H1 (cell line): Measurements from ENCODE around the gene MUC5B. TPM values are rescaled to one million over a fixed set of nuclear protein-coding genes. Genes with fewer than 3 reads are reported as not detected.

Experiments used
- CTCF ChIA-PET: fragments of 300-600 bp; sonication (Branson Sonifier 250); formaldehyde crosslinking; loops from one replicate; lab custom pipeline; 2021; ENCODE audit not compliant: partially characterized antibody; lab: Charles Lee
- POLR2A ChIA-PET: fragments of 300-600 bp; sonication (Branson Sonifier 250); formaldehyde crosslinking; loops from one replicate; lab custom pipeline; 2021; ENCODE audit warnings: inconsistent platforms; ENCODE audit not compliant: partially characterized antibody; lab: Charles Lee
- DNase-seq, 2 experiments: peaks; one replicate each; pipeline versions ENCODE4 v3.0.0 to v3.0.0-alpha.2; 2010 to 2022; ENCODE audit warnings: low spot score in 2 of 2, low read depth in 1 of 2, mixed read lengths in 1 of 2
- FAIRE-seq: peaks from 2 replicates; lab custom pipeline; 2011; peaks lifted over from hg19 to GRCh38; lab: Jason Lieb, UNC
- H2AFZ ChIP-seq: 2 replicates; pipeline ENCODE4 v1.8.1; 2012; ENCODE audit warnings: low read length, inconsistent platforms
- H2AK5ac ChIP-seq: 2 replicates; pipeline ENCODE4 v1.6.1; 2013; ENCODE audit warnings: low read depth, low read length
- H2BK120ac ChIP-seq: replicated peaks from 2 replicates; pipeline ENCODE3; 2013; ENCODE audit warnings: low read depth, low read length, inconsistent platforms
- H2BK12ac ChIP-seq: 2 replicates; pipeline ENCODE4 v1.6.1; 2013; ENCODE audit warnings: low read depth, low read length
- H2BK15ac ChIP-seq: 2 replicates; pipeline ENCODE4 v1.6.1; 2013; ENCODE audit warnings: low read length
- H2BK20ac ChIP-seq: 2 replicates; pipeline ENCODE4 v1.6.1; 2013; ENCODE audit warnings: low read length
- H2BK5ac ChIP-seq: 2 replicates; pipeline ENCODE4 v1.6.1; 2013; ENCODE audit warnings: low read depth, low read length
- H3K14ac ChIP-seq: 2 replicates; pipeline ENCODE4 v1.6.1; 2013; ENCODE audit warnings: inconsistent platforms; ENCODE audit not compliant: insufficient read length
- H3K18ac ChIP-seq: 2 replicates; pipeline ENCODE4 v1.6.1; 2013; ENCODE audit warnings: low read length; ENCODE audit errors: extremely low read depth
- H3K23ac ChIP-seq: 2 replicates; pipeline ENCODE4 v1.6.1; 2013; ENCODE audit warnings: inconsistent platforms; ENCODE audit not compliant: insufficient read length
- H3K23me2 ChIP-seq: 2 replicates; pipeline ENCODE4 v1.6.1; 2013; ENCODE audit warnings: low read depth, low read length
- H3K27ac ChIP-seq: 2 replicates; pipeline ENCODE4 v1.6.1; 2011; ENCODE audit warnings: low read depth, low read length, inconsistent platforms
- H3K27me3 ChIP-seq, 4 experiments: replicated peaks in 1 of 4; 1 replicate in 1 of 4; 2 replicates in 3 of 4; pipeline versions ENCODE4 v1.6.1 to v1.8.1; 2011 to 2013; ENCODE audit warnings: low read length in 3 of 4, mild to moderate bottlenecking in 3 of 4, inconsistent platforms in 2 of 4, mixed read lengths in 2 of 4, moderate library complexity in 1 of 4; ENCODE audit not compliant: control insufficient read depth in 3 of 4, insufficient read depth in 3 of 4; ENCODE audit errors: extremely low read depth in 1 of 4
- H3K36me3 ChIP-seq, 4 experiments: 2 replicates each; pipeline versions ENCODE4 v1.6.1 to v1.8.1; 2011 to 2013; ENCODE audit warnings: mild to moderate bottlenecking in 4 of 4, low read length in 3 of 4, moderate library complexity in 2 of 4, control low read depth in 1 of 4, inconsistent platforms in 1 of 4; ENCODE audit not compliant: insufficient read depth in 4 of 4, control insufficient read depth in 2 of 4
- H3K4ac ChIP-seq: replicated peaks from 2 replicates; pipeline ENCODE3; 2013; ENCODE audit warnings: low read length, low read depth, mixed read lengths, inconsistent platforms; ENCODE audit not compliant: insufficient read length
- H3K4me1 ChIP-seq, 4 experiments: replicated peaks in 1 of 4; 1 replicate in 1 of 4; 2 replicates in 3 of 4; pipeline versions ENCODE4 v1.6.1 to v1.8.1; 2011 to 2013; ENCODE audit warnings: low read length in 3 of 4, inconsistent platforms in 2 of 4, mixed read lengths in 1 of 4; ENCODE audit not compliant: insufficient read depth in 4 of 4, control insufficient read depth in 3 of 4
- H3K4me2 ChIP-seq, 2 experiments: 2 replicates each; pipeline versions ENCODE4 v1.6.1 to v1.8.1; 2011 to 2013; ENCODE audit warnings: low read depth in 2 of 2, low read length in 2 of 2, control low read depth in 1 of 2, inconsistent platforms in 1 of 2, mild to moderate bottlenecking in 1 of 2; ENCODE audit not compliant: insufficient read depth in 1 of 2
- H3K4me3 ChIP-seq, 4 experiments: fragments of 200-600, 300-600 bp in 1 of 4; sonication (generic), shearing (Covaris generic), sonication (Bioruptor Twin) in 1 of 4; 2 replicates each; pipeline versions ENCODE4 v1.5.1 to v1.8.1; 2011 to 2016; ENCODE audit warnings: low read length in 4 of 4, low read depth in 3 of 4, control low read depth in 2 of 4, inconsistent platforms in 2 of 4, mild to moderate bottlenecking in 2 of 4, mixed read lengths in 1 of 4, moderate library complexity in 1 of 4; ENCODE audit not compliant: insufficient read depth in 2 of 4; ENCODE audit errors: extremely low read depth in 1 of 4
- H3K56ac ChIP-seq: replicated peaks from 2 replicates; pipeline ENCODE3; 2013; ENCODE audit warnings: low read depth, mild to moderate bottlenecking, mixed read lengths, low read length, inconsistent platforms; ENCODE audit not compliant: insufficient read length
- H3K79me1 ChIP-seq: 2 replicates; pipeline ENCODE4 v1.6.1; 2013; ENCODE audit warnings: low read depth, low read length, control low read depth
- H3K79me2 ChIP-seq, 2 experiments: 2 replicates each; pipeline versions ENCODE4 v1.6.1 to v1.8.1; 2012 to 2013; ENCODE audit warnings: low read length in 2 of 2, mild to moderate bottlenecking in 2 of 2, inconsistent platforms in 1 of 2; ENCODE audit not compliant: insufficient read depth in 2 of 2, control insufficient read depth in 1 of 2
- H3K9ac ChIP-seq, 4 experiments: replicated peaks in 1 of 4; 1 replicate in 1 of 4; 2 replicates in 3 of 4; pipeline versions ENCODE4 v1.6.1 to v1.8.1; 2011 to 2013; ENCODE audit warnings: low read depth in 3 of 4, low read length in 3 of 4, control low read depth in 2 of 4, mild to moderate bottlenecking in 2 of 4, moderate library complexity in 2 of 4, inconsistent platforms in 1 of 4; ENCODE audit errors: extremely low read depth in 1 of 4
- H3K9me3 ChIP-seq, 2 experiments: 2 replicates each; pipeline versions ENCODE4 v1.6.1 to v1.8.1; 2012 to 2013; ENCODE audit warnings: mild to moderate bottlenecking in 2 of 2, moderate library complexity in 2 of 2, control low read depth in 1 of 2, inconsistent platforms in 1 of 2, low read depth in 1 of 2, low read length in 1 of 2, mixed read lengths in 1 of 2; ENCODE audit not compliant: insufficient read depth in 2 of 2
- H4K20me1 ChIP-seq, 2 experiments: replicated peaks in 1 of 2; 2 replicates each; pipeline versions ENCODE3 to v1.8.1; 2011 to 2013; ENCODE audit warnings: inconsistent platforms in 2 of 2, low read length in 2 of 2, mild to moderate bottlenecking in 1 of 2; ENCODE audit not compliant: insufficient read depth in 2 of 2, control insufficient read depth in 1 of 2
- H4K5ac ChIP-seq: 2 replicates; pipeline ENCODE4 v1.6.1; 2013; ENCODE audit warnings: low read length, low read depth, mixed read lengths, inconsistent platforms; ENCODE audit not compliant: insufficient read length
- H4K8ac ChIP-seq: 2 replicates; pipeline ENCODE4 v1.8.0; 2013; ENCODE audit warnings: mild to moderate bottlenecking, moderate library complexity, low read length, inconsistent platforms; ENCODE audit not compliant: insufficient read depth; ENCODE audit errors: extremely low read depth
- H4K91ac ChIP-seq: replicated peaks from 2 replicates; pipeline ENCODE3; 2013; ENCODE audit warnings: low read length, mixed read lengths, inconsistent platforms; ENCODE audit not compliant: insufficient read length
- JUN ChIP-seq: IDR thresholded peaks from 2 replicates; pipeline ENCODE4 v1.6.1; 2011; ENCODE audit warnings: low read depth, mild to moderate bottlenecking, improper control_type of control experiment, low read length
- KDM1A ChIP-seq: fragments of 200-600, 300-600 bp; sonication (generic); IDR thresholded peaks from 2 replicates; pipeline ENCODE4 v1.7.1; 2016; ENCODE audit warnings: mild to moderate bottlenecking, low read length, borderline replicate concordance
- KDM5A ChIP-seq: fragments of 200-600 bp; IDR thresholded peaks from 2 replicates; pipeline ENCODE4 v1.7.1; 2012; ENCODE audit warnings: mild to moderate bottlenecking, low read length, inconsistent platforms, mixed read lengths
- SP1 ChIP-seq: IDR thresholded peaks from 2 replicates; pipeline ENCODE4 v1.6.1; 2011; ENCODE audit warnings: low read depth, low read length
- WGBS, 2 experiments: shearing (Covaris generic) in 1 of 2; methylation state at CpG; one replicate each; pipeline versions ENCODE4 v1.1.6 to v1.1.7; 2013 to 2015; ENCODE audit warnings: low lambda C conversion rate in 2 of 2, mixed read lengths in 2 of 2, inconsistent platforms in 1 of 2, low coverage in 1 of 2, missing lambda C conversion rate in 1 of 2; ENCODE audit not compliant: insufficient replicate concordance in 2 of 2, insufficient coverage in 1 of 2, insufficient read length in 1 of 2; ENCODE audit errors: extremely low coverage in 1 of 2, missing lambda C conversion rate in 1 of 2; 5-methylcytosine and 5-hydroxymethylcytosine counted together
- polyA plus RNA-seq, 7 experiments: library from polyadenylated mRNA; depleted of rRNA in 3 of 7; stranded (reverse) in 5 of 7; unstranded in 2 of 7; fragments of >200 nt in 5 of 7; fragments of 200-250 nt in 2 of 7; gene quantifications; 1 replicate in 5 of 7; 2 replicates in 1 of 7; 4 replicates in 1 of 7; pipeline versions ENCODE4 v1.2.1 to v1.2.3, GENCODE V29; 2011 to 2013; ENCODE audit warnings: missing spikeins in 2 of 7, mixed read lengths in 2 of 7
- total RNA-seq: library from RNA; stranded (reverse); fragmentation: NEBNext Ultra II Directional; extraction: Animal tissue kit (Norgen Biotek cat#: 25700); gene quantifications from 2 replicates; pipeline ENCODE4 v1.2.1, GENCODE V29; 2021

MUC5B gene
- total and polyA plus RNA-seq, 2 of the 8 experiments (the other 6 are each of a cell fraction or from before 2014, with no cell fraction given), result 0.02 to 0.03 TPM

DNA sequence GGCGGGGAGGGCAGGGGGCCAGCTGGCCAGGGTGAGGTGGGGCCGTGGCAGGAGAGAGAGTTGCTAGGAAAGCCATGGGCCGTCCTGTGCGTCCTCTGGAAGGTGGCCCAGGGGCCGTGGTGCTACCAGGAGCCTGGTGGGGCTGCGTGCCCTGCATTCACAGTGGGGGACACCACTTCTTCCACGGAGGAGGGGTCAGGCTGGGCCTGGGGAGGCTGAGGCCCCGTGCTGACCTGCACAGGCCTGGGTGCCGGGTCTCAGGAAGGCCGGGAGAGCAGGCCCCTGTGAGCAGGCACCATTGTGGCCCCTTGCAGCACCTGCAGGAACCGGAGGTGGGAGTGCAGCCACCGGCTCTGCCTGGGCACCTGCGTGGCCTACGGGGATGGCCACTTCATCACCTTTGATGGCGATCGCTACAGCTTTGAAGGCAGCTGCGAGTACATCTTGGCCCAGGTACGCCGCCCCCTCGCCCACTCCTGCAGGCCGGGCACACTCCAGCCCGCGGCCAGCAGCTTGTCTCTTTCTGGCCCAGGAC, 12.0 kb downstream of the MUC5B start:
- H3K23me2 ChIP-seq, result no peaks in the 10 kb centered on the region
- H3K14ac ChIP-seq, result no peak overlapping the region
- H3K4me2 ChIP-seq, result no peak overlapping the region
- no peaks in the 10 kb centered on the region for H3K79me2 ChIP-seq
- H3K4me1 ChIP-seq, result no peaks in the 10 kb centered on the region; a peak in 1 of 7 replicates
- POLR2A ChIA-PET, result no interaction called here
- no peak overlapping the region for H2AK5ac ChIP-seq
- H3K23ac ChIP-seq, result no peak overlapping the region
- peaks cover 0 to 1% of the 10 kb centered on the region in 2 experiments for H4K20me1 ChIP-seq
- H4K91ac ChIP-seq, result no peak overlapping the region
- no peaks in the 10 kb centered on the region for H3K36me3 ChIP-seq
- H2AFZ ChIP-seq, result no peak overlapping the region
- H3K9ac ChIP-seq, result no peak overlapping the region
- no peak for FAIRE-seq
- no peak overlapping the region; the same call in 1 of the 2 replicates for H4K8ac ChIP-seq
- no peak overlapping the region for H3K4ac ChIP-seq
- no peaks in the 10 kb centered on the region for H3K79me1 ChIP-seq
- H2BK15ac ChIP-seq, result no peak overlapping the region
- H2BK20ac ChIP-seq, result no peak overlapping the region
- 94% methylated on average over 12 of the region's 23 CpGs; no CpG with 5 or more reads in 1 of the 2 experiments for WGBS, 2 experiments
- no peak overlapping the region for H3K27ac ChIP-seq
- no peak overlapping the region for H3K56ac ChIP-seq
- no peak overlapping the region for H2BK5ac ChIP-seq
- H3K9me3 ChIP-seq, result no peaks in the 10 kb centered on the region; a peak in 1 of 4 replicates
- H3K4me3 ChIP-seq, result no peak overlapping the region
- no peak overlapping the region for H2BK120ac ChIP-seq
- CTCF ChIA-PET, result interaction anchor here (1.5 kb wide), 1 partner anchor 8 kb away, joined by 3 read pairs; no protein-coding TSS in a partner anchor
- no peak overlapping the region for H3K18ac ChIP-seq
- TF ChIP-seq JUN (no peak), SP1 (no peak), KDM5A (no peak), KDM1A (no peak)
- no peaks in the 10 kb centered on the region for H3K27me3 ChIP-seq
- DNase-seq, result peak in 1 of 2 experiments; percentile 36
- no peak overlapping the region for H2BK12ac ChIP-seq
- no peak overlapping the region for H4K5ac ChIP-seq
